ENCODE data around the gene RAD51. TPM values are rescaled to one million over a fixed set of nuclear protein-coding genes. Genes with fewer than 3 reads are reported as not detected.
A peak's percentile ranks its signal among the peaks of the same experiment; 100 is the strongest.

The RAD51 gene
- total and polyA plus RNA-seq, 9 of the 15 experiments (the other 6 are each of a cell fraction or from before 2014, with no cell fraction given) = 16.0 to 63.8 (median 34.6) TPM

DNA sequence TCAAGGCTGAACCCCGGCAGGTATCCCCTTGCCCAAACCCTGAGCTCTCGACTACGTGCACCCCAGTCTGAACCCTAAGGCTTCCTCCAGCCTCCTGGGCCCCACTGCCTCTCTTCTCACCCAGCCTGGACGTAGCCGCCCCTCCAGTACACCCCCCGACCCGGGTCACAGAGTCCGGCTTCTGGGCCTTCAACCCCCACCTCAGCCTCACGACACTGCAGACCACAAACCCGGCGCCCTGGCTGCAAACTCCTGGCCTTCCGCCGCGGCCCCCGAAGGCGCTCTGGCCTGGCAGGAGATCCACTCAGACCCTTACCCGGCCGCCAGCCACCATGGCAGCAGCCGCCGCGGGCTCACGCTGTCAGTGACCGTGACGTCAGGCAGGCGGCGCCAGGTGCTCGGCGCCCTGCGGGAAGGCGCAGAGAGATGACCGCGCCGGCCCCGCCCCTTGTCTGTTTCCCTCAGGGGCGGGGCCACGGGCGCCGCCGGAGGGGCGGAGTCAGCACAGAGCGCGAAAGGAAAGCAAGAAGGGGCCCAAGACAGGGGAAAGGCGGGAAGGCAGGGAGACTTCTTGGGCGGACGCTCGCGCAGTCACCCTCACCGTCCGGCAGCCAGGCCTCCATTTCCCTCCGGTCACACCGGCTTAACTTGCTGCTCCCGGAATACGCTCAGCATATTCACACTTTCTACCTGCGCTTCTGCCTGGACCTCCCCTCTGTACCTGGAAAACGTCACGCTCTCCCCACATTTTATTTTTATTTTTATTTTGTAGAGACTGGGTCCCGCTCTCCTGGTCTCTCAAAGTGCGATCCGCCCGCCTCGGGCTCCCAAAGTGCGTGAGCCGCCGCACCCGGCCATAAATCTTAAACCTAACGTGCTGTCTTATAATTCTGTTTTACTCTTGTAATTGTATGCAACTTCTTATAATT lies 60.2 kb downstream of the RAD51 start, which contains the start of gene RMDN3 (continued):
- TF ChIP-seq, protein P1, sequence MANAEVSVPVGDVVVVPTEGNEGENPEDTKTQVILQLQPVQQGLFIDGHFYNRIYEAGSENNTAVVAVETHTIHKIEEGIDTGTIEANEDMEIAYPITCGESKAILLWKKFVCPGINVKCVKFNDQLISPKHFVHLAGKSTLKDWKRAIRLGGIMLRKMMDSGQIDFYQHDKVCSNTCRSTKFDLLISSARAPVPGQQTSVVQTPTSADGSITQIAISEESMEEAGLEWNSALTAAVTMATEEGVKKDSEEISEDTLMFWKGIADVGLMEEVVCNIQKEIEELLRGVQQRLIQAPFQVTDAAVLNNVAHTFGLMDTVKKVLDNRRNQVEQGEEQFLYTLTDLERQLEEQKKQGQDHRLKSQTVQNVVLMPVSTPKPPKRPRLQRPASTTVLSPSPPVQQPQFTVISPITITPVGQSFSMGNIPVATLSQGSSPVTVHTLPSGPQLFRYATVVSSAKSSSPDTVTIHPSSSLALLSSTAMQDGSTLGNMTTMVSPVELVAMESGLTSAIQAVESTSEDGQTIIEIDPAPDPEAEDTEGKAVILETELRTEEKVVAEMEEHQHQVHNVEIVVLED (CRISPR knock-in tag; IDR thresholded peaks at IDR 0.05) = peak; percentile 74
- TF ChIP-seq SAFB2 (IDR thresholded peaks at IDR 0.05; ENCODE audit: borderline replicate concordance, low read depth, low read length, severe bottlenecking) (no peak), ZFP1 (CRISPR knock-in tag; IDR thresholded peaks at IDR 0.05) (no peak), MCM2 (IDR thresholded peaks at IDR 0.05; ENCODE audit: low read depth) (no peak), ZNF639 (CRISPR knock-in tag; conservative IDR thresholded peaks at IDR 0.05 in 1 of 2, IDR thresholded peaks at IDR 0.05 in 1 of 2) (no peak), E2F3 (CRISPR knock-in tag; IDR thresholded peaks at IDR 0.05) (peak; percentile 96), TAF9B (IDR thresholded peaks at IDR 0.05; ENCODE audit: partially characterized antibody) (peak; percentile 78), ZSCAN32 (CRISPR knock-in tag; IDR thresholded peaks at IDR 0.05) (no peak), POLR2B (IDR thresholded peaks at IDR 0.05; ENCODE audit: low read depth, partially characterized antibody) (peak; percentile 84), ZNF561 (CRISPR knock-in tag; conservative IDR thresholded peaks at IDR 0.05) (no peak), HNRNPH1 (optimal IDR thresholded peaks at IDR 0.05; ENCODE audit: low read depth, low read length) (no peak), RBM39 (optimal IDR thresholded peaks at IDR 0.05; ENCODE audit: low read depth, low read length) (no peak), ZNF764 (CRISPR knock-in tag; IDR thresholded peaks at IDR 0.05; ENCODE audit: low read depth) (no peak), ZNF395 (CRISPR knock-in tag; IDR thresholded peaks at IDR 0.05) (peak; percentile 58), MXD1 (CRISPR knock-in tag; IDR thresholded peaks at IDR 0.05; ENCODE audit: borderline replicate concordance, poor library complexity, severe bottlenecking) (peak; percentile 68), ZNF551 (CRISPR knock-in tag; IDR thresholded peaks at IDR 0.05) (no peak), ZNF785 (CRISPR knock-in tag; IDR thresholded peaks at IDR 0.05) (no peak), FOSL1 (tag; conservative IDR thresholded peaks at IDR 0.05) (peak; percentile 19; the same call in 1 of the 2 replicates), HMGN3 (IDR thresholded peaks at IDR 0.05; ENCODE audit: borderline replicate concordance, extremely low read depth, insufficient read length, low read depth, low read length) (peak; percentile 81), CBX1 (IDR thresholded peaks at IDR 0.05; ENCODE audit: low read depth) (no peak), POLR2AphosphoS5 (IDR thresholded peaks at IDR 0.05; ENCODE audit: control insufficient read depth, insufficient read depth, low read depth, low read length) (peak; percentile 86), ZNF589 (CRISPR knock-in tag; IDR thresholded peaks at IDR 0.05; ENCODE audit: low read depth) (no peak; the same call in 1 of the 2 replicates)
